ENCODE measurements around the gene POLD3.
"Not testable (repeated sequence)": the region's sequence is repeated elsewhere in the genome, so short reads cannot be mapped to it uniquely, and the experiment has no call there.

The POLD3 gene

DNA sequence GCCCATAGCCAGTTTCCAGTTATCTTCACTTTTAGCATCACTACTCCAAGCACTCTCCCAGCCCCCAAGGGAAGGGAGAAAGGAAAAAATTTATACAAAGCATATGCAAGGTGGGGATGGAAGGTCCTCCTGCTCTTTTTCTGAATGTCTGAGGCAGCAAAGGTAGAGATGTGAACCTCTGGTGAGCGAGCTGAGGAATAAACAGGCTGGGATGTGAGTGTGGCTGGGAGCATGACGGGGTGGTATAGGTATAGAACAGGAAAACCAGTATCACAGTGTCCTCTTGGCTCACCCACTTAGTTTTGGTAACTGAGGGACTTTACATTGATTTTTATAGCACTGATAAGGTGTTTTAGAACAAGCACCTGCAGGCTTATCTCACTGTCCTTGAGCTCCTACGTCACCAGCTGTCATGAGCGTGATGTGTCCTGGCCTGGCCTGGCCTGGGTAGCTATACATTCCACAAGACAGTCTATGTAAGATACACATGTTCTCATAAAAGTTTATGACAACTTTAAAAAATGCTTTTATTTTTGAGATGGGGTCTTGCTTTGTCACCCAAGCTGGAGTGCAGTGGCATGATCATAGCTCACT is 10.3 kb upstream of the POLD3 start:
- no peak for DNase-seq (ENCODE audit: low read depth)

GRCh38 chr11:74583024-74583624 is 9.3 kb upstream of the POLD3 start:
- no peak for DNase-seq (ENCODE audit: low read depth)

DNA sequence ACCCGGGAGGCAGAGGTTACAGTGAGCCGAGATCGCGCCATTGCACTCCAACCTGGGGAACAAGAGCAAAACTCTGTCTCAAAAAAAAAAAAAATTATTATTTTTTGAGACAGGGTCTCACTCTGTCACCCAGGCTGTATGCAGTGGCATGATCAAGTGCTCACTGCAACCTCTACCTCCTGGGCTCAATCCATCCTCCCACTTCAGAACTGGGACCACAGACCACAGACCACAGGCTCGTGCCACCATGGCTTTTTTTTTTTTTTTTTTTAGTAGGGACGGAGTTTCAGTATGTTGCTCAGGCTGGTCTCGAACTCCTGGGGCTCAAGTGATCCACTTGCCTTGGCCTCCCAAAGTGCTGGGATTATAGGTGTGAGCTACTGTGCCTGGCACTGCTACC is 1.9 kb upstream of the POLD3 start:
- DNase-seq (ENCODE audit: low read depth): not testable (repeated sequence)

DNA sequence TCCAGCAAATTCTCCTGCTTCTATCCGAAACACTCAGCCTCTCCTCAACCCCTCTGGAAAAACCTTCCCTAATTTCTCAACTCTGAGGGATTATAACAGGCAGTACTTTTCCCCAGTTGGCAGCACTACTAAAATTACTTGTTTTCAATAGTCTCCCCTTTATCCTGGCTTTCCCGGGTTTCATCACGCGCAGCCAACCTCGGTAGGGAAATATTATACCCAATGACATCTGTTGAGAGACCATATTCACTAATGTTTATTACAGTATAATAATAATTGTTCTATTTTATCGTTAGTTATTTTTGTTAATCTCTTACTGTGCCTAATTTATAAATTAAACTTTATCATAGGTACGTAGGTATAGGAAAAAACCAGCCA is 330 bp upstream of the POLD3 start:
- DNase-seq (ENCODE audit: low read depth): no peak

DNA sequence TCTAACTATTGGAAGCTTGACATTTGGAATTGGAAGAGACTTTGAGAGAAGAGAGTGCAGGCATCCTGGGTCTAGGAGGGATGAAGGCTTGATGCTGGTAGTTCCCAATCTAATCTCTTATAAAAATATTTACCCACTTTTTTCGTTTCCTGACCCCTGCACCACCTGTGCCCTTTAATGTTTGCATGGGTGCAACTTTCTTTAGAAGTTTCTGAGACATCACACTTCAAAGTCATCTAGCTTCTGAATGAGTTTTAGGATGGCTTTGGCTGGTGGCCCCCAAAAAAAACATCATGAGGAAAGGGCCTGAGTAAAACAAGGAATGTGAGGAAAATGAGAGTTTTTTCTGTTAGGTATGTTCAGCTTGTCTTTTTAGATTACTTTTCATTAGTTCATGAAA is 1.1 kb downstream of the POLD3 start:
- no peak for DNase-seq (ENCODE audit: low read depth)

DNA sequence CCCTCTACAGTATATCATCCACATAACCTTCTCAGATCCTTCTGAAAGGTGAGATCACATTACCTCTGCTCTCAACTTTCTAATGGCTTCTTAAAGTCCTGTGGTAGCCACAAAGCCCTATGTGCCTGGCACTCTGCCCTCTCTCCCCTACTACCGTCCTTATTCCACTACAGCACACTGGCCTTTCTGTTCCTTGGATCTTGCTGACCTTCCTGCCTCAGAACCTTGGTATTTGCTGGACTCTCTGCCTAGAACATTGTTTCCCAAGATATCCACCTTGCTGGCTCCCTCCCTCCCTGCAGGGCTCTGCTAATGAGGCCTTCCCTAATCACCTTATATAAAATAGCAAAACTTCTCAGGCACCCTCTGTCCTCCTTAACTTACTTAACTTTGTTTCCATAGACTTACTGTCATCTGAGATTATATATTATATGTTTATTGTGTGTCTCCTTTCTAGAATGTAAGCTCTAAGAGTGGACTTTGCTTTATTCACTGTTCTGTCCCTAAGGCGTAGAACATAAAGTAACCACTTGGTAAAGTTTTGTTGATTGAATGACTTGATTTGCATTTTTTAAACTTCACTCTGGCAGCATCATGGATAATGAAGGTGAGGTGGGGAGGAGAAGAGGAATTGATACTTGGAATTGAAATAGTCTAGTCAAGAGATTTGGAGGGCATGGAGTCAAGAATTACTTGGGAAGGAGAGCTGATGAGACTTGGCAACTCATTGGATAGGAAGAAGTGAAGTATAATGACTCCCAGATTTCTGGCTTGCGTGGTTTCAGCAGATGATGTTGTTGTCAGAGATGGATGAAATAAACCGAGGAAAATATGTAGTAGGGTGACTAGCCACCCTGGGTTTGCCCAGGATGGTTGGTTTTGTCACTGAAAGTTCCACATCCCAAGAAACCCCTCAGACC is 10.5 kb downstream of the POLD3 start:
- DNase-seq (ENCODE audit: low read depth): no peak

GRCh38 chr11:74603845-74604244 is 11.5 kb downstream of the POLD3 start:
- no peak for DNase-seq (ENCODE audit: low read depth)

GRCh38 chr11:74604311-74604710 is 11.9 kb downstream of the POLD3 start:
- DNase-seq (ENCODE audit: low read depth): no peak

DNA sequence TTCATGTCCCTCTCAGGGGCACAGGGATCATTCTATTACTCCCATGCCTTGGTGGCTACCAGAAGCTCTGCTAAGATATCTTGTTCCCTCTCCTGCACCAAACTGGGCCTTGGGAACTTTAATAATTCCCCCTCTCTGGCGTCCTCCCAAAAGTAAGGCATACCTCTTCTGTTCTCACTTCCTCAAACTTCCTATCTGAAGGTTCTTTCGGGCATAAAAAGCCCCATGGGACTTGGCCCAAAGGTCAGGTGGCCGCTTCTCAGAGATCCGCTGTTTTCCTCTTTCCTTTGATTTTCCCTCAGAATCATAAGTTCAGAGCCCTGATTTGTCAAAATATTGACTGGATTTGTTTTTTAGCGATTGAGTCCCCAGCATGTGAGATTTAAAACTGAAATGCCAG is 13.0 kb downstream of the POLD3 start:
- no peak for DNase-seq (ENCODE audit: low read depth)

- no peak for DNase-seq (ENCODE audit: low read depth)
These were observed 16.0 kb downstream of the POLD3 start for GRCh38 chr11:74608431-74608830.

DNA sequence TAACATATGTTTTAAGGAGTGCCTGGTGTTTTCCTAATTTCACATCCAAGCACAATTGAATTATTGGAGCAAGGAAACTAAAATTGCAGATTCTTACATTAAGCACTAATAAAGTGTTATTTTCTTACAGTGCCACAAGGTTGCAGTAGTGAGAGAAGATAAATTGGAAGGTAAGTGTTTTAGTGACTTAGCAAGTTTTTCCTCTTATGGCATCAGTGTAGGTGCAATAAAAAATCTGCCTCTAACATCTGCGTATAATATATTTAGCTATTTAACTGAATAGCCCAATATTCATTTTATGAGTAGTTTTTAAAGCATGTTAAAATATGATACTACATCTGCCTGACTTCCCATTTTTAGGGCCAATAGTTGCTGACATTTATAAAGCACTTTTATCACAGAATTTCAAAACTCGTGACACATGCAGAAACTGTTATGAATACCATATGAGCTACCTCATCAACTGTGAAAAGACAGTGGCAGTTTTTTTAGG is 19.0 kb downstream of the POLD3 start:
- peak; percentile 27 for DNase-seq (ENCODE audit: low read depth)

- DNase-seq (ENCODE audit: low read depth): no peak
These were observed 20.5 kb downstream of the POLD3 start for GRCh38 chr11:74612877-74613276.

DNA sequence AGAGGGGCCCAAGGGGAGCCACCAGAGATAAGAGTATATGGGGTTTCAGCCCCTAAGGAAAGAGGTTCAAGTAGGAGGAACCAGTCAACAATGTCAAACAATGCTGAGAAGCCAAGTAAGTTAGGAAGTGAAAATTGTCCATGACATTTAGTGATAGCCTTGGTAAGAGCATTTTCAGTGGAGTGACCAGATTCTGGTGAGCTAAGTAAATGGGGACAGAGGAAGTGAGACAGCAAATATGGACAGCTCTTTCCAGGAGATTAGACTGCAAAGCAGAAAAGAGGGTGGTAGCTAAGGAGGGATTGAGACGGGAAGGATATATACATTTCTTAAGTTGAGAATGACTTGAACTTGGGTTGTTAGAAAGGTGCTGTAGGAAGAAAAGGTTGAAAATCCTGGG is 22.9 kb downstream of the POLD3 start:
- no peak for DNase-seq (ENCODE audit: low read depth)

GRCh38 chr11:74615988-74616387 is 23.6 kb downstream of the POLD3 start:
- no peak for DNase-seq (ENCODE audit: low read depth)

DNA sequence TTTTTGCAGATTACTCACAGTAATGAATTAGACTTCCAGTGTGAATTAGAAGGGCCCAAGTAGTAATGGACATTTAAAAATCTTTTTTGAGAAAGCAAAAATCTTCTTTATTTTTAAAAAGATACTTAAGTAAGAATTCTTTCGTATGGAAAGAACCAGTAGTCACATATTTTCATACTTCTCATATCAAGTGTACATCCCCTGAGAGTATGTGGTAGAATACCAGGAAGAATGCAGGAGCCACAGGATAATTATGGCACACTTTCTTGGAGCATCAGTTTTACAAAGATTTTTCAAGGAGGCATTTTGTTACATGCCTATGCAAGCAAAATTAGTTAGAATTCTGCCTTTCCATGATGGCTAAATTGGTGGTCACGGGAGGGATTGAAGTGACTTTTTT is 28.1 kb downstream of the POLD3 start:
- no peak for DNase-seq (ENCODE audit: low read depth)

GRCh38 chr11:74626130-74626529 is 33.7 kb downstream of the POLD3 start:
- no peak for DNase-seq (ENCODE audit: low read depth)

GRCh38 chr11:74626604-74627003 is 34.2 kb downstream of the POLD3 start:
- no peak for DNase-seq (ENCODE audit: low read depth)

DNA sequence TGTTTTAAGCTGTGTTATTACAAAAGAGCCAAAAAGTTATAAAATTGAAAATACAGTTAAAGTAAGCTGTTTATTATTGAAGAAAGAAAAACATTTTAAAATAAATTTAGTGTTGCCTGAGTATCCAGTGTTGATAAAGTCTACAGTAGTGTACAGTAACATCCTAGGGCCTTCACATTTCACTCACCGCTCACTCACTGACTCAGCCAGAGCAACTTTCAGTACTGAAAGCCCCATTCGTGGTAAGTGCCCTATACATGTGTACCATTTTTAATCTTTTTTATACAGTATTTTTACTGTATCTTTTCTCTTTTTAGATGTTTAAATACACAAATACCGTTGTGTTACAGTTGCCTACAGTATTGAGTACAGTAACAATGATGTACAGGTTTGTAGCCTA is 35.0 kb downstream of the POLD3 start:
- no peak for DNase-seq (ENCODE audit: low read depth)

GRCh38 chr11:74630043-74630442 is 37.7 kb downstream of the POLD3 start:
- no peak for DNase-seq (ENCODE audit: low read depth)

- no peak for DNase-seq (ENCODE audit: low read depth)
These were observed 41.3 kb downstream of the POLD3 start for GRCh38 chr11:74633406-74634393.

DNA sequence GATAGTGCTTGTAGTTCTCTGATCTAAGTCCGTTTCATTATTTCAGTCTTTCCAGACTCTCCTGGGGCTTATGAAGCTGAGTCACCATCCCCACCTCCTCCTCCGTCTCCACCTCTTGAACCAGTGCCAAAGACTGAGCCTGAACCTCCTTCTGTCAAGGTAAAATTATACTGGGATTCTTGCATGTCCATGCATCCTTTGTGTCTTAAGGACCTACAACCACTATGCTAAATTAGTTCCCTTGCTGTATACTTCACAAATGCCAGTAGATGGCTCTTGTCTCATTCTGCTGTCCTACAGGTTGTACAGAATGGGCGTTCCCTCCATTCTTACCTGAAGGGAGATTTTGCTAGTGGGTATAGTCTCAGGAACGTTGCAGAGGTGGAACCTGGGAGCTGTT is 42.2 kb downstream of the POLD3 start:
- DNase-seq (ENCODE audit: low read depth): no peak

GRCh38 chr11:74636630-74637184 is 44.3 kb downstream of the POLD3 start:
- DNase-seq (ENCODE audit: low read depth): peak; percentile 62
